Mammary epithelial cell (primary cell): ENCODE measurements around the gene OFD1.

Experiments used
- CTCF ChIP-seq, 2 donors: IDR thresholded peaks in 1 of 2; conservative IDR thresholded peaks in 1 of 2; 2 replicates each; pipeline ENCODE4 v1.5.1; 2011 to 2012; ENCODE audit warnings: inconsistent platforms in 2 of 2, low read length in 2 of 2, mild to moderate bottlenecking in 2 of 2, control low read depth in 1 of 2, low read depth in 1 of 2; ENCODE audit not compliant: insufficient read depth in 1 of 2; ENCODE audit errors: extremely low read depth in 1 of 2
- EZH2 ChIP-seq: IDR thresholded peaks from 2 replicates; pipeline ENCODE4 v1.6.1; 2012; ENCODE audit warnings: low read length, inconsistent platforms, borderline replicate concordance

- TF ChIP-seq CTCF (conservative IDR thresholded peaks at IDR 0.05 in 1 of 2, IDR thresholded peaks at IDR 0.05 in 1 of 2; ENCODE audit: extremely low read depth in 1 of 2, insufficient read depth in 1 of 2, low read depth in 1 of 2, low read length in 2 of 2) (no peak), EZH2 (no peak)
Observed at GRCh38 chrX:13759152-13759718, 24.7 kb downstream of the OFD1 start.
